ENCODE data around the gene SYCP2L. TPM values are rescaled to one million over a fixed set of nuclear protein-coding genes. Genes with fewer than 3 reads are reported as not detected.

The SYCP2L gene
- total RNA-seq, 2 donors from 2014 or later, result 0.46 to 3.7 TPM

DNA sequence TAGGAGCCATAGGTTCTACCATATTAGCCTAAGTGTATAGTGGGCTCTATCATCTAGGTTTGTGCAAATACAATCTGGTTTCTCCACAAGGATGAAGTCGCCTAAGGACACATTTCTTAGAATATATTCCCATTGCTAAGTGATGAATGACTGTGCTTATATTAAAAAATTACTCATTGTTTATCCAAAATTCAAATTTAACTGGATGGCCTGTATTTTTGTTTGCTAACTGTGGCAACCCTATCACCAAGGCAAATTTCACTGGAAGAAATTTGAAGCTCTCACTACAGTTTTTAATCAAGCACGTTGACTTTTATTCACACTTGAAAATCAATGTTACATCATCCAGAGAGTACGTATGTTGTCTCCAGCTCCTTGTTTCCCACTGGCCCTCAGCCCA is 18.9 kb upstream of the SYCP2L start:
- no peaks in the 10 kb centered on the region for H3K36me3 ChIP-seq
- WGBS, result 90% methylated on average over 3 of the region's 3 CpGs
- H3K4me3 ChIP-seq, result no peak overlapping the region
- DNase-seq (ENCODE audit: low spot score), result no peak
- H3K27ac ChIP-seq, result no peak overlapping the region
- H3K4me1 ChIP-seq (replicated peaks), result no peaks in the 10 kb centered on the region
- intact Hi-C loops (cut with DNase I), result no loop called here
- TF ChIP-seq, protein P1, sequence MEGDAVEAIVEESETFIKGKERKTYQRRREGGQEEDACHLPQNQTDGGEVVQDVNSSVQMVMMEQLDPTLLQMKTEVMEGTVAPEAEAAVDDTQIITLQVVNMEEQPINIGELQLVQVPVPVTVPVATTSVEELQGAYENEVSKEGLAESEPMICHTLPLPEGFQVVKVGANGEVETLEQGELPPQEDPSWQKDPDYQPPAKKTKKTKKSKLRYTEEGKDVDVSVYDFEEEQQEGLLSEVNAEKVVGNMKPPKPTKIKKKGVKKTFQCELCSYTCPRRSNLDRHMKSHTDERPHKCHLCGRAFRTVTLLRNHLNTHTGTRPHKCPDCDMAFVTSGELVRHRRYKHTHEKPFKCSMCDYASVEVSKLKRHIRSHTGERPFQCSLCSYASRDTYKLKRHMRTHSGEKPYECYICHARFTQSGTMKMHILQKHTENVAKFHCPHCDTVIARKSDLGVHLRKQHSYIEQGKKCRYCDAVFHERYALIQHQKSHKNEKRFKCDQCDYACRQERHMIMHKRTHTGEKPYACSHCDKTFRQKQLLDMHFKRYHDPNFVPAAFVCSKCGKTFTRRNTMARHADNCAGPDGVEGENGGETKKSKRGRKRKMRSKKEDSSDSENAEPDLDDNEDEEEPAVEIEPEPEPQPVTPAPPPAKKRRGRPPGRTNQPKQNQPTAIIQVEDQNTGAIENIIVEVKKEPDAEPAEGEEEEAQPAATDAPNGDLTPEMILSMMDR (IDR thresholded peaks at IDR 0.05), result no peak
- no peak for TF ChIP-seq POLR2AphosphoS5 (IDR thresholded peaks at IDR 0.05)
- TF ChIP-seq POLR2A (IDR thresholded peaks at IDR 0.05), result no peak
- H3K9me3 ChIP-seq, result no peaks in the 10 kb centered on the region
- no peaks in the 10 kb centered on the region for H3K27me3 ChIP-seq (replicated peaks; ENCODE audit: insufficient read depth)

DNA sequence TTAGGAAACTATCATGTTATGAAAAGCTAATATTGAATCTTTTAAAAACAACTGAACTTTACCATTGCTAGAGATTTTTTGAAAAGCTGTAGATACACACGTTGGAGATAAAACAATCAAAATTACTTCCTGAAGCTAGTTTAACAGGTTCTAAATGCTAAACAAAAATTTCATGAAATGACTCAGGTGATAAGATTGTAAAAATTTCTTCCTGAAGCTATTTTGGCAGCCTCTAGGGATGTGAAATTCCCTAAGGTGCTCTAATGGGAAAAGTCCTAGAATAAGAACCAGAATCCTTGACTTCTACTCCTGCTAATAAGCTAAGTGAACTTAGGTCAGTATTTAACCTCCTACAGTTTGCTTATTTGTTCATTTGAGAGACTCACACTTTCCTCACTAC is 13.5 kb upstream of the SYCP2L start:
- intact Hi-C loops (cut with DNase I), result no loop called here
- Histone ChIP-seq H3K36me3 (no peaks in the 10 kb centered on the region), H3K4me3 (no peak overlapping the region), H3K9me3 (no peaks in the 10 kb centered on the region), H3K27ac (no peak overlapping the region), H3K27me3 (replicated peaks; ENCODE audit: insufficient read depth) (no peaks in the 10 kb centered on the region), H3K4me1 (replicated peaks) (no peaks in the 10 kb centered on the region)
- peak; percentile 27 for TF ChIP-seq POLR2AphosphoS5 (IDR thresholded peaks at IDR 0.05)
- no peak for TF ChIP-seq POLR2A (IDR thresholded peaks at IDR 0.05)
- TF ChIP-seq, protein P1 (IDR thresholded peaks at IDR 0.05), result no peak
- 34% methylated on average over 1 of the region's 1 CpG for WGBS
- DNase-seq (ENCODE audit: low spot score), result no peak

DNA sequence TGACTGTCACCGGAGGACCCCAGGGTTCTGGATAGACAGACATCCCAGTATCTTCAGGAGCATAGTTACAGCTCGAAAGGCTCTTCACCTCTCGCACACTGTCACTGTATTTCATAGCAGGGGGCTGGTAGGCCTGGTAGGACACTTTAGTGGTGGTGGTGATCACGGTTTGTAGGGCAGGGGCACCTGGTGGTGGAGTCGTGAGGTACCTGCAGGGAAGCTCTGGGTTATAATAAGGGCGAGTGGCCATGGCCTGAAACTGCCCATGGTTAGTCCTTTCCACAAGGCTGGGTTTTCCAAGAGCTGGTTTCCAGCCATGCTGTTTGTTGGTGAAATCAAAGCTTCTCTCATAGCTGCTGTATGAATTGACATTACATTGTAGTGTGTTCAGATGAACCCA is 12.6 kb upstream of the SYCP2L start:
- H3K27me3 ChIP-seq (replicated peaks; ENCODE audit: insufficient read depth), result no peaks in the 10 kb centered on the region
- intact Hi-C loops (cut with DNase I), result no loop called here
- WGBS, result 90% methylated on average over 6 of the region's 6 CpGs
- no peaks in the 10 kb centered on the region for H3K9me3 ChIP-seq
- H3K4me1 ChIP-seq (replicated peaks), result no peaks in the 10 kb centered on the region
- no peak overlapping the region for H3K4me3 ChIP-seq
- no peak overlapping the region for H3K27ac ChIP-seq
- no peaks in the 10 kb centered on the region for H3K36me3 ChIP-seq
- TF ChIP-seq POLR2A (IDR thresholded peaks at IDR 0.05) (no peak), POLR2AphosphoS5 (IDR thresholded peaks at IDR 0.05) (no peak)
- TF ChIP-seq, protein P1 (IDR thresholded peaks at IDR 0.05), result no peak
- no peak for DNase-seq (ENCODE audit: low spot score)

DNA sequence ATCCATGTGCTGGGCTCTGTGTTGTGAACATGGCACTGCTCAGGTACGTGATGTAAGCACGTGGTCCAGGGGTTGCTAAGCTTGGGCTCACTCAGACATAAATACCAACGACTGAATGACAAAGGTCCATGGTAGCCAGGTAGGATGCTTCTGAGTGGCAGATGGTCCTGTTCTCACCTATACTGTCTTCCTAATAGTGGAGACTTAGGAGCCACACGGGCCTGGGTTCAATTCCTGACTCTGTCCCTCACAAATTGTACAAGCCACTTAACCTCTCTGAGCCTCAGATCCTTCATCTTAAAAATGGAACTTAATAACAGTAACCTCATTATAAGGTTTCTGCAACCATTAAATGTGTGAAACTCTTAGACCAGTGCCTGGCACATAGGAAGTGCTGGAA is 11.8 kb upstream of the SYCP2L start:
- no peaks in the 10 kb centered on the region for H3K27me3 ChIP-seq (replicated peaks; ENCODE audit: insufficient read depth)
- no peaks in the 10 kb centered on the region for H3K36me3 ChIP-seq
- H3K9me3 ChIP-seq, result no peaks in the 10 kb centered on the region
- no peak for DNase-seq (ENCODE audit: low spot score)
- WGBS, result 84% methylated on average over 4 of the region's 4 CpGs
- no peak overlapping the region for H3K27ac ChIP-seq
- H3K4me3 ChIP-seq, result no peak overlapping the region
- TF ChIP-seq, protein P1 (IDR thresholded peaks at IDR 0.05), result no peak
- TF ChIP-seq POLR2AphosphoS5 (IDR thresholded peaks at IDR 0.05), result no peak
- intact Hi-C loops (cut with DNase I), result no loop called here
- no peaks in the 10 kb centered on the region for H3K4me1 ChIP-seq (replicated peaks)

DNA sequence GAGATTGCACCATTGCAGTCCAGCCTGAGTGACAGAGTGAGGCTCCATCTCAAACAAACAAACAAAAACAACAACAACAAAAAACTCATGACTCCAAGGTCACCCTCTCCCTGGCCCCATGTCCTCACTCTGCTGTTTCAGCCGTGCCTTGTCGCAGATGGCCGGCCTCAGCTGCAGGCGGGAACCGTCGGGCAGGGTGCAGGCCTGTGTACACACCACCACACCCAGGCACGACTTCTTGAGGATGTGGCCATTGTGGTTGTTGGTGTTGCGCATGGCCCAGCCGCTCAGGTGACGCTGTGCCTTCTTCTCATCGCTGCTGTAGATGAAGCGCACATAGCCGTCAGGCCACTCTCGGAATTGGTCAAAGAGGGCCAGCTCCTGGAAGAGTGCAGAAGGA is 9.8 kb upstream of the SYCP2L start:
- TF ChIP-seq POLR2A (IDR thresholded peaks at IDR 0.05), result no peak
- TF ChIP-seq POLR2AphosphoS5 (IDR thresholded peaks at IDR 0.05), result no peak
- TF ChIP-seq, protein P1 (IDR thresholded peaks at IDR 0.05), result no peak
- intact Hi-C loops (cut with DNase I), result no loop called here
- DNase-seq (ENCODE audit: low spot score), result no peak
- peaks cover 5% of the 10 kb centered on the region for H3K27me3 ChIP-seq (replicated peaks; ENCODE audit: insufficient read depth)
- no peaks in the 10 kb centered on the region for H3K9me3 ChIP-seq
- H3K4me3 ChIP-seq, result no peak overlapping the region
- WGBS, result 95% methylated on average over 14 of the region's 14 CpGs
- H3K4me1 ChIP-seq (replicated peaks), result no peaks in the 10 kb centered on the region
- H3K36me3 ChIP-seq, result no peaks in the 10 kb centered on the region
- H3K27ac ChIP-seq, result no peak overlapping the region
